H9 (cell line): ENCODE results near the gene ZFP64. TPM values are rescaled to one million over a fixed set of nuclear protein-coding genes. Genes with fewer than 3 reads are reported as not detected.

Experiments used
- DNase-seq: peaks from one replicate; pipeline ENCODE4 v3.0.0-alpha.2; 2017
- H2AFZ ChIP-seq: one replicate; pipeline ENCODE4 v1.6.1; 2013; ENCODE audit warnings: mild to moderate bottlenecking, low read length, control low read depth, moderate library complexity
- H2AK5ac ChIP-seq: 2 replicates; pipeline ENCODE4 v1.6.1; 2013; ENCODE audit warnings: low read length, control low read depth, mixed read lengths; ENCODE audit not compliant: insufficient read length
- H2BK120ac ChIP-seq: one replicate; pipeline ENCODE4 v1.6.1; 2013; ENCODE audit warnings: low read depth, mild to moderate bottlenecking, low read length, control low read depth, inconsistent platforms; ENCODE audit not compliant: poor library complexity, severe bottlenecking
- H2BK12ac ChIP-seq: 2 replicates; pipeline ENCODE4 v1.6.1; 2013; ENCODE audit warnings: low read length, control low read depth, mixed read lengths, low read depth; ENCODE audit not compliant: insufficient read length
- H2BK15ac ChIP-seq: 2 replicates; pipeline ENCODE4 v1.6.1; 2013; ENCODE audit warnings: low read depth, low read length, control low read depth
- H2BK20ac ChIP-seq: one replicate; pipeline ENCODE4 v1.6.1; 2013; ENCODE audit warnings: low read depth, mild to moderate bottlenecking, low read length, control low read depth, inconsistent platforms; ENCODE audit not compliant: poor library complexity, severe bottlenecking
- H2BK5ac ChIP-seq: 2 replicates; pipeline ENCODE4 v1.6.1; 2013; ENCODE audit warnings: low read length, control low read depth, mixed read lengths; ENCODE audit not compliant: insufficient read length
- H3K14ac ChIP-seq: 2 replicates; pipeline ENCODE4 v1.6.1; 2013; ENCODE audit warnings: low read length, control low read depth; ENCODE audit not compliant: insufficient read depth
- H3K18ac ChIP-seq: 2 replicates; pipeline ENCODE4 v1.6.1; 2013; ENCODE audit warnings: low read depth, mild to moderate bottlenecking, mixed read lengths, low read length, control low read depth; ENCODE audit not compliant: insufficient read length
- H3K23ac ChIP-seq: 2 replicates; pipeline ENCODE4 v1.6.1; 2013; ENCODE audit warnings: low read length, control low read depth, mixed read lengths, low read depth; ENCODE audit not compliant: insufficient read length
- H3K23me2 ChIP-seq: 2 replicates; pipeline ENCODE4 v1.6.1; 2013; ENCODE audit warnings: low read depth, mild to moderate bottlenecking, mixed read lengths, low read length, control low read depth; ENCODE audit not compliant: insufficient read length, poor library complexity, severe bottlenecking
- H3K27ac ChIP-seq: 2 replicates; pipeline ENCODE4 v1.5.1; 2013; ENCODE audit warnings: low read length, control low read depth, mixed read lengths, low read depth; ENCODE audit not compliant: insufficient read length
- H3K27me3 ChIP-seq: 2 replicates; pipeline ENCODE4 v1.6.1; 2013; ENCODE audit warnings: low read length, control low read depth, inconsistent platforms; ENCODE audit not compliant: insufficient read depth
- H3K4ac ChIP-seq: 2 replicates; pipeline ENCODE4 v1.6.1; 2013; ENCODE audit warnings: low read depth, mild to moderate bottlenecking, control low read depth, inconsistent platforms, low read length, moderate library complexity
- H3K4me1 ChIP-seq: 2 replicates; pipeline ENCODE4 v1.6.1; 2013; ENCODE audit warnings: low read length, control low read depth, inconsistent platforms; ENCODE audit not compliant: insufficient read depth
- H3K4me2 ChIP-seq: 2 replicates; pipeline ENCODE4 v1.6.1; 2013; ENCODE audit warnings: low read length, control low read depth, mixed read lengths; ENCODE audit not compliant: insufficient read length, insufficient read depth
- H3K56ac ChIP-seq: 2 replicates; pipeline ENCODE4 v1.6.1; 2013; ENCODE audit warnings: low read depth, mild to moderate bottlenecking, mixed read lengths, low read length, control low read depth; ENCODE audit not compliant: insufficient read length
- H3K79me1 ChIP-seq: 2 replicates; pipeline ENCODE4 v1.6.1; 2013; ENCODE audit warnings: low read depth, mild to moderate bottlenecking, moderate library complexity, low read length, control low read depth, inconsistent platforms; ENCODE audit not compliant: insufficient read depth, poor library complexity, severe bottlenecking
- H3K79me2 ChIP-seq: 2 replicates; pipeline ENCODE4 v1.6.1; 2013; ENCODE audit warnings: low read length, control low read depth, inconsistent platforms; ENCODE audit not compliant: insufficient read depth
- H3K9ac ChIP-seq: 2 replicates; pipeline ENCODE4 v1.6.1; 2013; ENCODE audit warnings: low read length, control low read depth, mixed read lengths; ENCODE audit not compliant: insufficient read length; ENCODE audit errors: extremely low read depth
- H3K9me3 ChIP-seq: one replicate; pipeline ENCODE4 v1.6.1; 2013; ENCODE audit warnings: low read depth, low read length, inconsistent platforms; ENCODE audit not compliant: control insufficient read depth
- H3T11ph ChIP-seq: one replicate; pipeline ENCODE4 v1.6.1; 2013; ENCODE audit warnings: mild to moderate bottlenecking, low read length, control low read depth, inconsistent platforms
- H4K20me1 ChIP-seq: one replicate; pipeline ENCODE4 v1.6.1; 2013; ENCODE audit not compliant: control insufficient read depth, insufficient read length, insufficient read depth
- H4K5ac ChIP-seq: 2 replicates; pipeline ENCODE4 v1.6.1; 2013; ENCODE audit warnings: low read depth, mild to moderate bottlenecking, mixed read lengths, low read length, control low read depth; ENCODE audit not compliant: insufficient read length
- H4K8ac ChIP-seq: replicated peaks from 2 replicates; pipeline ENCODE4 v1.6.1; 2013; ENCODE audit warnings: low read length, control low read depth, mixed read lengths, low read depth; ENCODE audit not compliant: insufficient read length
- H4K91ac ChIP-seq: 2 replicates; pipeline ENCODE4 v1.6.1; 2013; ENCODE audit warnings: low read depth, mild to moderate bottlenecking, moderate library complexity, mixed read lengths, low read length, control low read depth; ENCODE audit not compliant: insufficient read length
- H3K27ac Mint-ChIP-seq, 3 experiments: 2 replicates in 2 of 3; 3 replicates in 1 of 3; pipeline ENCODE4 v1.8.0; 2020 to 2021; ENCODE audit warnings: mixed read lengths in 3 of 3, mild to moderate bottlenecking in 1 of 3, moderate library complexity in 1 of 3
- H3K27me3 Mint-ChIP-seq: 2 replicates; pipeline ENCODE4 v1.8.0; 2021; ENCODE audit warnings: low read depth, mild to moderate bottlenecking, moderate library complexity, mixed read lengths
- H3K36me3 Mint-ChIP-seq, 3 experiments: 2 replicates in 2 of 3; 3 replicates in 1 of 3; pipeline ENCODE4 v1.8.0; 2020 to 2021; ENCODE audit warnings: low read depth in 3 of 3, mixed read lengths in 3 of 3; ENCODE audit not compliant: insufficient read depth in 1 of 3
- H3K4me1 Mint-ChIP-seq, 2 experiments: 2 replicates each; pipeline ENCODE4 v1.8.0; 2020; ENCODE audit warnings: mixed read lengths in 2 of 2
- H3K4me3 Mint-ChIP-seq, 2 experiments: 2 replicates in 1 of 2; 3 replicates in 1 of 2; pipeline ENCODE4 v1.8.0; 2020 to 2021; ENCODE audit warnings: mild to moderate bottlenecking in 2 of 2, mixed read lengths in 2 of 2, moderate library complexity in 1 of 2
- H3K9me3 Mint-ChIP-seq, 2 experiments: 2 replicates in 1 of 2; 3 replicates in 1 of 2; pipeline ENCODE4 v1.8.0; 2020; ENCODE audit warnings: mild to moderate bottlenecking in 2 of 2, mixed read lengths in 2 of 2, moderate library complexity in 1 of 2
- total RNA-seq: library from RNA; stranded (reverse); gene quantifications from 2 replicates; pipeline ENCODE4 v1.2.1, GENCODE V29; 2021
- TF ChIP-seq, protein P1 (sequence below): fragments of 200-600 bp; sonication (generic); conservative IDR thresholded peaks from 3 replicates; pipeline ENCODE4 v1.8.0; 2021; ENCODE audit warnings: antibody characterized with exemption, mild to moderate bottlenecking

ZFP64 gene
- total RNA-seq, 1 experiment from 2014 or later: 29.2 TPM

DNA sequence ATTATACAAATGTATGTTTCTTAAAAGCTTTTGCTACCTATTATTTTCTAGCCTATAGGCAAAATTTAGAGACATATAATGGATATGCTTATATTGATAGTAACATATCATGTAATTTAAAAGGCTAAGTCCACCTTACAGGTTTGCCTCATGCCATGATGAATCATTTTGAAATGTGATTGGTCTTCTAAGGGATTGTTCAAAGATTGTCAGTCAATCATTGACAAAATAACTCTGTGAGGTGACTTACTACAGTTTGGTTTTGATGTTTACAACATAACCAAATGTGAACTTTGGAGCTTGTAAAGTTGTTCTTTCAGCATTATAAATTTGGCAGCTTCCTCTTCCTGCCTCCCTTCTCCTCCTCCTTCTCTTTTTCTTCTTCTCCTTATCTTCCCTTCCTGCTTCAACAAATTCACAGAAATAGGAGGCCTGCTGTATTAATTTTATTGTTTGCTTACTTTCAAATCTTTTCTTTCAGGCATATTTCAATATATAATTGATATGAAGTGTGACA is 39.7 kb upstream of the ZFP64 start:
- H4K8ac ChIP-seq: no peak overlapping the region
- H3K56ac ChIP-seq: no peak overlapping the region
- H4K91ac ChIP-seq: no peak overlapping the region
- no peak for DNase-seq
- H3K9ac ChIP-seq: no peak overlapping the region
- peaks cover 5% of the 10 kb centered on the region; the same call in 1 of the 2 replicates for H3K27me3 Mint-ChIP-seq
- H3K79me1 ChIP-seq: no peaks in the 10 kb centered on the region
- H3K4me3 Mint-ChIP-seq: no peak overlapping the region
- H3K4me1 ChIP-seq: no peaks in the 10 kb centered on the region
- no peak overlapping the region for H2BK120ac ChIP-seq
- no peak overlapping the region for H3K27ac Mint-ChIP-seq
- no peak overlapping the region for H2BK12ac ChIP-seq
- H3K27me3 ChIP-seq: no peaks in the 10 kb centered on the region
- H2BK5ac ChIP-seq: no peak overlapping the region
- H3K9me3 Mint-ChIP-seq: no peaks in the 10 kb centered on the region
- no peak overlapping the region for H2AK5ac ChIP-seq
- no peak overlapping the region for H4K5ac ChIP-seq
- H3K14ac ChIP-seq: no peak overlapping the region
- no peaks in the 10 kb centered on the region for H3K23me2 ChIP-seq
- H3K4ac ChIP-seq: no peak overlapping the region
- no peaks in the 10 kb centered on the region for H3K9me3 ChIP-seq
- H3K4me2 ChIP-seq: no peak overlapping the region
- TF ChIP-seq, protein P1, sequence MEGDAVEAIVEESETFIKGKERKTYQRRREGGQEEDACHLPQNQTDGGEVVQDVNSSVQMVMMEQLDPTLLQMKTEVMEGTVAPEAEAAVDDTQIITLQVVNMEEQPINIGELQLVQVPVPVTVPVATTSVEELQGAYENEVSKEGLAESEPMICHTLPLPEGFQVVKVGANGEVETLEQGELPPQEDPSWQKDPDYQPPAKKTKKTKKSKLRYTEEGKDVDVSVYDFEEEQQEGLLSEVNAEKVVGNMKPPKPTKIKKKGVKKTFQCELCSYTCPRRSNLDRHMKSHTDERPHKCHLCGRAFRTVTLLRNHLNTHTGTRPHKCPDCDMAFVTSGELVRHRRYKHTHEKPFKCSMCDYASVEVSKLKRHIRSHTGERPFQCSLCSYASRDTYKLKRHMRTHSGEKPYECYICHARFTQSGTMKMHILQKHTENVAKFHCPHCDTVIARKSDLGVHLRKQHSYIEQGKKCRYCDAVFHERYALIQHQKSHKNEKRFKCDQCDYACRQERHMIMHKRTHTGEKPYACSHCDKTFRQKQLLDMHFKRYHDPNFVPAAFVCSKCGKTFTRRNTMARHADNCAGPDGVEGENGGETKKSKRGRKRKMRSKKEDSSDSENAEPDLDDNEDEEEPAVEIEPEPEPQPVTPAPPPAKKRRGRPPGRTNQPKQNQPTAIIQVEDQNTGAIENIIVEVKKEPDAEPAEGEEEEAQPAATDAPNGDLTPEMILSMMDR: no peak
- no peak overlapping the region for H3T11ph ChIP-seq
- H2BK20ac ChIP-seq: no peak overlapping the region
- peaks cover 0 to 2% of the 10 kb centered on the region in 2 experiments; a peak in 1 of 4 replicates for H3K4me1 Mint-ChIP-seq
- H2BK15ac ChIP-seq: no peak overlapping the region
- no peak overlapping the region for H3K23ac ChIP-seq
- no peaks in the 10 kb centered on the region for H3K36me3 Mint-ChIP-seq
- H3K18ac ChIP-seq: no peak overlapping the region
- H3K27ac ChIP-seq: no peak overlapping the region
- no peak overlapping the region for H2AFZ ChIP-seq
- H4K20me1 ChIP-seq: no peaks in the 10 kb centered on the region
- H3K79me2 ChIP-seq: no peaks in the 10 kb centered on the region
